HL-60/S4 treated with retinoic acid at 250 ng/mL for 4 days and 3 days (cell line): ENCODE measurements around the gene TMCC1.
"Not testable (repeated sequence)": the region's sequence is repeated elsewhere in the genome, so short reads cannot be mapped to it uniquely, and the experiment has no call there.

Source experiments
- in situ Hi-C: fragments of 300-500 bp; cut with MboI; formaldehyde crosslinking; loops from 2 replicates; pipeline ENCODE4 v1.7.0; 2022; ENCODE audit warnings: low sequenced_read_pairs

Gene TMCC1

GRCh38 chr3:129783470-129783869 is 110.0 kb downstream of the TMCC1 start:
- in situ Hi-C loops, result no loop called here

DNA sequence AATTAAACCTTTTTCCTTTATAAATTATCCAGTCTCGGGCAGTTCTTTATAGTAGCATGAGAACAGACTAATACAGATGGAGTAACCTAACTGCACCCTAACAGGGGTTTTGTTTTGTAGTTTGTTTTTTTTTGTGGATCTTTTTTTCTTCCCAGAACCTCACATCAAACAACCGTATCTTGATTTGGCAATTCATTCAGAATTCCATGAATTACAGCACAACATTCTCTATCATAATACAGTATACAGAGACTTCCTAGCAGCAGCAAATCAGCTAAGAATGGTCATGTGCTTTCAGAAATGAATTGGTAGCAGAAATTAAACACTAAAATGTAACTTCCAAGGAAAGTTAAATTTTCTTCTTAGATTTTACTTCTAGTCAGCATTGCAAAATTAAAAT is 114.6 kb downstream of the TMCC1 start:
- in situ Hi-C loops, result no loop called here

- in situ Hi-C loops, result no loop called here
Measured at GRCh38 chr3:129777806-129778205, 115.7 kb downstream of the TMCC1 start.

GRCh38 chr3:129775870-129776269 is 117.6 kb downstream of the TMCC1 start:
- in situ Hi-C loops, result no loop called here

DNA sequence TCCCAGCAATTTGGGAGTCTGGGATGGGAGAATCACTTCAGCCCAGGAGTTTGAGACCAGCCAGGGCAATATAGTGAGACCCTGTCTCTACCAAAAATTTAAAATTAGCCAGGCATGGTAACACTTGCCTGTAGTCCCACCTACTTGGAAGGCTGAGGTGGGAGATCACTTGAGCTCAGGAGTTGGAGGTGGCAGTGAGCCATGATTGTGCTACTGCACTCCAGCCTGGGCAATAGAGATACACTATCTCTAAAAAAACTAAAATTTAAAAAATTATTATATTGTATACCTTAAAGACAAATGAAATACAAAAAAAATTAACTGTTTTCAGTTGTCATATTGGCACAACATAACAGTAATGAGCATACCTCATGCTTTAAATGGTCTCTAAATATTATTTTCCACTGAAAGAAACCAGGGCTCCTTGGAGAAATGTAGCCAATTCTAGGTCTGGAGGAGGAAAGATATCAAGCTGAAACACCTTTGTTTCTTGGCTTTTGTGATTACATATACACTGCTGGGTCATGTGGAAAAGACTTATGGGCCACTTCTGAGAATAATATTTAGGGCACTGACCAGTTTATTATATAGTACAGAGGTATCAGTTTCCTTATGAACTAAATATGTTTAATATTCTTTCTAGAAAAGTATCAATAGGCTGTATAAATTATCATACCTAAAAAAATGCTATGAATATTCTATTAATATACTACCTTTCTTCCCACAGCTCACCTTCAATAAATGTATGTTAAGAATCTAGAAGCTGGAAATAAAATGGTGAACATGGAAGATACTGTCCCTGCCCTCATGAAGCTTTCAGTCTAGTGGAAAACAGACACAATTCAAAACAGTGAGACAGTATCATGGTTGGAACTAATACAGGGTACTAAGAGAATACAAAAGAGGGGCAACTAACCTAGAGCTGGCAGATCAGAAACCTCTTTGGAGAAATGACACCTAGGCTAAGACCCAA is 119.5 kb downstream of the TMCC1 start:
- in situ Hi-C loops, result no loop called here

DNA sequence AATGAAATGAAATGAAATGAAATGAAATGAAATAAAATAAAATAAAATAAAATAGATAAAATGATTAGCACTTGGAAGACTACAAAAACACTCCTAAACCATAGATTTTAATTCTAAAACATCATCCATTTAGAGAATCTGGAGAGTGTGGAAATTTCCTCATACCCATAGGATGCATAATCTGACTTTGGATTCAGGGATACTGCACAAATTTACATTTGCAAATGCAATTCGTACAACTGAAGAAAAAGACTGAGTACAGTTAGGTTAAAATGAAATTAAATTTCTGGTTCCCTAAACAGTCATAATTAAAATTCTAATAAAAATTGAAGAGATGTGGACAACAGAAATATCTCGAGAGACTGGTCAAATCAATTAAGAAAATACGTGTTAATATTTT is 122.9 kb downstream of the TMCC1 start:
- in situ Hi-C loops, result no loop called here

- in situ Hi-C loops, result no loop called here
Measured at GRCh38 chr3:129769616-129770015, 123.9 kb downstream of the TMCC1 start.

GRCh38 chr3:129768728-129769127 is 124.8 kb downstream of the TMCC1 start:
- in situ Hi-C loops, result no loop called here

- in situ Hi-C loops, result no loop called here
Measured at GRCh38 chr3:129766135-129766534, 127.4 kb downstream of the TMCC1 start.

DNA sequence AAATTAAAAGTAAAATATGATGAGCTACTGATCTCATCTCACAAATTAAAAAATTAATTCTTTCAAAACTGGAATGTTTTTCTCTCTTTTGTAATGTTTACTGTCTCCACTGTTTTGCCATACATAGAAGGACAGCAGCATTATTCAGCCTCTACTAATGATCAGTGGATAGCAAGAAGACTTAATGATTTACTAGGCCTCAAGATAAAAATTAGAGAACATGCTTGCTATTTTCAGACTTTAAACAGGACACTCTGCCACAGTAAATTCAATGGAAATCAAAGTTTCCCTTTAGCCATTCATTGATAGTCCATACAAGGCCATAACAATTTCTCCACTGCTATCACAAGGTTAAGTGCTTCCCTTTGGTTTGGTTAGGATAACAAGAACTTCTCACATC is 129.4 kb downstream of the TMCC1 start:
- in situ Hi-C loops, result no loop called here

DNA sequence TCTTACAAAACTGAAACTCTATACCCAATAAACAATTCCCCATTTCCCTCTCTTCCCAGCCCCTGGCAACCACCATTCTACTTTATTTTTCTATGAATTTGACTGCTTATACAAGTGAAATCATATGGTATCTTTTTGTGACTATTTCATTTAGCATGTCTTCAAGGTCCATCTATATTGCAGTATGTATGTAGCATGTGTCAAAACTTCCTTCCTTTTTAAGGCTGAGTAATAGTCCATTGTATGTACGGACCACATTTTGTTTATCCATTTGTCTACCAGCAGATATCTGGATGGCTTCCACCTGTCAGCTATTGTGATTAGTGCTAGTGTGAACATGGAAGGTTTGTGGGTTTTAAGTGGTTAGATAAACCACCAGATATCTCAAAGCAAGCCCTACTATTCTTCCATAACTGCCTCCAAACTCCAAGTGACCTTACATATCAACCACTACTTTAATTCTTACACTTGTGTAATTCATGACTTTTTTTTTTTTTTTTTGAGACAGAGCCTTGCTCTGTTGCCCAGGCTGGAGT is 134.7 kb downstream of the TMCC1 start:
- in situ Hi-C loops, result no loop called here

- in situ Hi-C loops, result no loop called here
Measured at GRCh38 chr3:129758306-129758705, 135.2 kb downstream of the TMCC1 start.

DNA sequence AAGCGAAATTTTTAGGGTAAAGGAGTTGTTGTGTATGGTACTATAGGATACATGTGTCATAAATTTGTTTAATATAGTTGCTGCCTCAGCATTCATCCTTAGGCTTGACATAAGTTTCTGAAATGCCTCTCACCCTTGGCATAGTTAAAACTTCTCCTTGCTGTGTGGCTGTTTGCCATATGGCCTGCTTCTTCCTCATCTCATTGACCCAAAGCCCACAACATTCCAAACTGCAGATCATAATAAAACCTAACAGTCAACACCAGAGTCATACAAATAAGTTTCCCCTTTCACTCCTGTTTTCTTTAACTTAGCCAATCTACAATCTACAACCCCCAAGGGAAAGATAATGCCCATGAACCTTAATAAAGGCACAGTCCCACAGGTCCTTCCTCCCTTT is 136.6 kb downstream of the TMCC1 start:
- in situ Hi-C loops, result no loop called here

DNA sequence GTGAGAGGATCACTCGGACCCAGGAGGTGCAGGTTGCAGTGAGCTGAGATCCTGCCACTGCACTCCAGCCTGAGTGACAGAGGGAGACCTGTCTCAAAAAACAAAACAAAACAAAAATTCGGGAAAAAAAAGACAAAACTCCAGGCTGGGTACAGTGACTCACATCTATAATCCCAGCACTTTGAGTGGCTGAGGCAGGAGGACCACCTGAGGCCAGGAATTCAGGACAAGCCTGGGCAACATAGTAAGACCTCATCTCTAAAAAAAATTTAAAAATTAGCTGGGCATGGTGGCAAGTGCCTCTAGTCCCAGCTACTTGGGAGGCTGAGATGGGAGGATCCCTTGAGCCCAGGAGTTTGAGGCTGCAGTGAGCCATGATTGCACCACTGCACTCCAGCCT is 142.4 kb downstream of the TMCC1 start:
- in situ Hi-C loops, result not testable (repeated sequence)

GRCh38 chr3:129749692-129750091 is 143.8 kb downstream of the TMCC1 start:
- in situ Hi-C loops, result no loop called here

DNA sequence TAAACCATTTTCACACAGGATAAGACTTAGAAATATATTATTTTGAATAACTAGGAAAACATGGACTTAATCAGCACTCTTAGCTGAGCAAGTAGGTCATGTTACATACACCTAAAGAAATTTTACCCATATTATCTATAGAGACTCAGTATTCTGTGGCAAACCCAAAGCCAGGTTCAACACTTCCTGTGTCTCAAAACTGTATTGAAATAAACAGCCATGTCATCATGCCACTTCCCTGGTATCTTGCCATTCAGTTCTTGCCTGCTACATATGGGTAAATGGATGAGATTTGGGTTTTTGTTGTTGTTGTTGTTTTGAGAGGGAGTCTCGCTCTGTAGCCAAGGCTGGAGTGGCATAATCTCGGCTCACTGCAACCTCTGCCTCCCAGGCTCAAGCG is 145.5 kb downstream of the TMCC1 start:
- in situ Hi-C loops, result no loop called here

GRCh38 chr3:129747136-129747535 is 146.4 kb downstream of the TMCC1 start:
- in situ Hi-C loops, result no loop called here

DNA sequence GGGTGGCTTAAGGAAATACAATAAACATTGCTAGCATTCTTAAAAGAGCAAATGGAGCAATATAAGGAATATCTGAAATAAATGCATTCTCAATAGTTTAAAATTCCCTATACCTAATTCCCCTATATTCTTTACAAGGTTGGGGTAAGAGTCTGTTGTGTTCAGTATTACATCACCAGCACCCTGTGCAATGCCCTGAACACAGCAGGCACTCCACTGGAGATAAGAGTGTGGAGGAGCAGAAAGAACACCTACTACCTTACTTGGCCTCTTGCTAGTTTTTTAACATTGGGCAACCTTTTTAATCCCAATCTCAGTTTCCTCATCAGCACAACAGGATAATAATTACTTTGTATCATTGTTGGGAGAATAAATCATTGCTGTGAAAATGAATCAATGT is 146.9 kb downstream of the TMCC1 start:
- in situ Hi-C loops, result no loop called here

DNA sequence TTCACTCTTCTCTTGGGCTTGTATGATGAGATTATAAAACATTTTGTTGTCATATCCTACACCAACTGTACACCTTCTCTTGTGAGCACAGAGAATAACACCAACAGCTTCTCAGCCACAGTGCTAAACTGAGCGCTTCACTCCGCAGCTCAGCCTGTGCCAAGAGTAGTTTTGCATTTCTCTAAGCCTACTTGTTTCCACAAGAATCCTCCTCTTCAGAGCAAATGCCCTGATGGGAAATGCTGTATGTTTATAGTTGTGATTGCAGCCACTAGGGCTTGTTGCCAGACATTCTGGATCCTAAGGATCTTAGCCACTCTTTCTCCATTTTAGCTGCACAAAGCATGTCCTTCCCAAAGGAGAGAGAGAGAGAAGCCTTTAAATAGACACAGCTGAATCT is 148.3 kb downstream of the TMCC1 start:
- in situ Hi-C loops, result no loop called here

DNA sequence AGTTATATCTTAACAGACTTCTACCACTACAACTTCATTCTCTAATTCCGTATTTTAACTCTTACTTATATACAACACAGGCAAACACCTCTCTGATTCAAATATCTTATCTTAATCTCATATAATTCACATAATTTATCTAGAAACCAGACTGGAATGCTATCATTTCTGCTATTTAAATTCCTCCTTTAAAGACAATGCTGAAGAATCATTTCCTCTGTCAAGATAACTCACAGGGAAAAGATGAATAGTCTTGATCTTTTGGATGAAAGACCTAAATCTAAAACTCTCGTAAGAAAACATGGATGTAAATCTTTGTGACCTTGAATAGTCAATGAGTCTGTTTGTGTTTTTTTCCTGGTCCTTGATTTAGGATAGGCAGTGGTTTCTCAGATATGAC is 151.7 kb downstream of the TMCC1 start:
- in situ Hi-C loops, result no loop called here

- in situ Hi-C loops, result no loop called here
Measured at GRCh38 chr3:129740090-129740489, 153.4 kb downstream of the TMCC1 start.

- in situ Hi-C loops, result no loop called here
Measured at GRCh38 chr3:129739634-129740033, 153.9 kb downstream of the TMCC1 start.
